ENCODE measurements around the gene TMSB4Y. TPM values are rescaled to one million over a fixed set of nuclear protein-coding genes. Genes with fewer than 3 reads are reported as not detected.

TMSB4Y gene
- total and polyA plus RNA-seq, 2 of the 13 experiments (the other 11 are each of a cell fraction or from before 2014, with no cell fraction given) = 0.15 to 0.49 TPM

DNA sequence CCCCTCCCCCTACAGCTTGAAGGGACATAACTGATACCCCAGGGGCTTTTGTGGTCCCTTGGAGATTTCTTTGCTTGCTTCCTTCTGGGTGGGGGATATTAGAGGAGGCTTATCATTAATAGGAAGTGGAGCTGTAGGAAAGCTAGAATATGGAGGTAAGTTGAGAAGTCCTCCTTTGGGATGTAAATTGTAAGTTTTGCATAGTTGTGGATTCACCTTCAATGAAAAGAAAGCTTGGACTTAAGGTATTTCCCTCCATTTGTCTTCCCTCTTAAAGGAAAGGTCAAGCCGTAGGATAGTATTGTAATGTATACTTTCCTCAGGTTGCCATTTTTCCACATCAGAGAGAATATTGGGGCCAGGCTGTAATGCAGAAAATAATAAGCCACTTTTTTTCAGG lies 39.5 kb upstream of the TMSB4Y start (continued):
- TF ChIP-seq ZNF34 (CRISPR knock-in tag; IDR thresholded peaks at IDR 0.05; ENCODE audit: borderline replicate concordance) (no peak), ZBTB21 (CRISPR knock-in tag; IDR thresholded peaks at IDR 0.05) (no peak), KDM3A (CRISPR knock-in tag; IDR thresholded peaks at IDR 0.05; ENCODE audit: low read depth) (no peak), WIZ (CRISPR knock-in tag; IDR thresholded peaks at IDR 0.05) (no peak), TBL1XR1 (IDR thresholded peaks at IDR 0.05; ENCODE audit: borderline replicate concordance, low read length, partially characterized antibody) (no peak), ZBTB7B (CRISPR knock-in tag; IDR thresholded peaks at IDR 0.05) (no peak), ZNF615 (CRISPR knock-in tag; IDR thresholded peaks at IDR 0.05; ENCODE audit: borderline replicate concordance) (no peak), ZNF572 (CRISPR knock-in tag; IDR thresholded peaks at IDR 0.05) (no peak)
- TF ChIP-seq, protein P1, sequence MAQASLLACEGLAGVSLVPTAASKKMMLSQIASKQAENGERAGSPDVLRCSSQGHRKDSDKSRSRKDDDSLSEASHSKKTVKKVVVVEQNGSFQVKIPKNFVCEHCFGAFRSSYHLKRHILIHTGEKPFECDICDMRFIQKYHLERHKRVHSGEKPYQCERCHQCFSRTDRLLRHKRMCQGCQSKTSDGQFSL (CRISPR knock-in tag; IDR thresholded peaks at IDR 0.05) = no peak
- TF ChIP-seq, protein P2, sequence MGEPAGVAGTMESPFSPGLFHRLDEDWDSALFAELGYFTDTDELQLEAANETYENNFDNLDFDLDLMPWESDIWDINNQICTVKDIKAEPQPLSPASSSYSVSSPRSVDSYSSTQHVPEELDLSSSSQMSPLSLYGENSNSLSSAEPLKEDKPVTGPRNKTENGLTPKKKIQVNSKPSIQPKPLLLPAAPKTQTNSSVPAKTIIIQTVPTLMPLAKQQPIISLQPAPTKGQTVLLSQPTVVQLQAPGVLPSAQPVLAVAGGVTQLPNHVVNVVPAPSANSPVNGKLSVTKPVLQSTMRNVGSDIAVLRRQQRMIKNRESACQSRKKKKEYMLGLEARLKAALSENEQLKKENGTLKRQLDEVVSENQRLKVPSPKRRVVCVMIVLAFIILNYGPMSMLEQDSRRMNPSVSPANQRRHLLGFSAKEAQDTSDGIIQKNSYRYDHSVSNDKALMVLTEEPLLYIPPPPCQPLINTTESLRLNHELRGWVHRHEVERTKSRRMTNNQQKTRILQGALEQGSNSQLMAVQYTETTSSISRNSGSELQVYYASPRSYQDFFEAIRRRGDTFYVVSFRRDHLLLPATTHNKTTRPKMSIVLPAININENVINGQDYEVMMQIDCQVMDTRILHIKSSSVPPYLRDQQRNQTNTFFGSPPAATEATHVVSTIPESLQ (CRISPR knock-in tag; conservative IDR thresholded peaks at IDR 0.05) = no peak
- TF ChIP-seq, protein P3, sequence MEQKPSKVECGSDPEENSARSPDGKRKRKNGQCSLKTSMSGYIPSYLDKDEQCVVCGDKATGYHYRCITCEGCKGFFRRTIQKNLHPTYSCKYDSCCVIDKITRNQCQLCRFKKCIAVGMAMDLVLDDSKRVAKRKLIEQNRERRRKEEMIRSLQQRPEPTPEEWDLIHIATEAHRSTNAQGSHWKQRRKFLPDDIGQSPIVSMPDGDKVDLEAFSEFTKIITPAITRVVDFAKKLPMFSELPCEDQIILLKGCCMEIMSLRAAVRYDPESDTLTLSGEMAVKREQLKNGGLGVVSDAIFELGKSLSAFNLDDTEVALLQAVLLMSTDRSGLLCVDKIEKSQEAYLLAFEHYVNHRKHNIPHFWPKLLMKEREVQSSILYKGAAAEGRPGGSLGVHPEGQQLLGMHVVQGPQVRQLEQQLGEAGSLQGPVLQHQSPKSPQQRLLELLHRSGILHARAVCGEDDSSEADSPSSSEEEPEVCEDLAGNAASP (CRISPR knock-in tag; IDR thresholded peaks at IDR 0.05; ENCODE audit: borderline replicate concordance) = no peak
- TF ChIP-seq, protein P4, sequence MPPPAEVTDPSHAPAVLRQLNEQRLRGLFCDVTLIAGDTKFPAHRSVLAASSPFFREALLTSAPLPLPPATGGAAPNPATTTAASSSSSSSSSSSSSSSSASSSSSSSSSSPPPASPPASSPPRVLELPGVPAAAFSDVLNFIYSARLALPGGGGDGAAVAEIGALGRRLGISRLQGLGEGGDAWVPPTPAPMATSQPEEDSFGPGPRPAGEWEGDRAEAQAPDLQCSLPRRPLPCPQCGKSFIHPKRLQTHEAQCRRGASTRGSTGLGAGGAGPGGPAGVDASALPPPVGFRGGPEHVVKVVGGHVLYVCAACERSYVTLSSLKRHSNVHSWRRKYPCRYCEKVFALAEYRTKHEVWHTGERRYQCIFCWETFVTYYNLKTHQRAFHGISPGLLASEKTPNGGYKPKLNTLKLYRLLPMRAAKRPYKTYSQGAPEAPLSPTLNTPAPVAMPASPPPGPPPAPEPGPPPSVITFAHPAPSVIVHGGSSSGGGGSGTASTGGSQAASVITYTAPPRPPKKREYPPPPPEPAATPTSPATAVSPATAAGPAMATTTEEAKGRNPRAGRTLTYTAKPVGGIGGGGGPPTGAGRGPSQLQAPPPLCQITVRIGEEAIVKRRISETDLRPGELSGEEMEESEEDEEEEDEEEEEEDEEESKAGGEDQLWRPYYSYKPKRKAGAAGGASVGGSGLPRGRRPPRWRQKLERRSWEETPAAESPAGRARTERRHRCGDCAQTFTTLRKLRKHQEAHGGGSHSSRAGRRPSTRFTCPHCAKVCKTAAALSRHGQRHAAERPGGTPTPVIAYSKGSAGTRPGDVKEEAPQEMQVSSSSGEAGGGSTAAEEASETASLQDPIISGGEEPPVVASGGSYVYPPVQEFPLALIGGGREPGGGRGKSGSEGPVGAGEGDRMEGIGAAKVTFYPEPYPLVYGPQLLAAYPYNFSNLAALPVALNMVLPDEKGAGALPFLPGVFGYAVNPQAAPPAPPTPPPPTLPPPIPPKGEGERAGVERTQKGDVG (CRISPR knock-in tag; IDR thresholded peaks at IDR 0.05; ENCODE audit: borderline replicate concordance) = no peak
- TF ChIP-seq, protein P5, sequence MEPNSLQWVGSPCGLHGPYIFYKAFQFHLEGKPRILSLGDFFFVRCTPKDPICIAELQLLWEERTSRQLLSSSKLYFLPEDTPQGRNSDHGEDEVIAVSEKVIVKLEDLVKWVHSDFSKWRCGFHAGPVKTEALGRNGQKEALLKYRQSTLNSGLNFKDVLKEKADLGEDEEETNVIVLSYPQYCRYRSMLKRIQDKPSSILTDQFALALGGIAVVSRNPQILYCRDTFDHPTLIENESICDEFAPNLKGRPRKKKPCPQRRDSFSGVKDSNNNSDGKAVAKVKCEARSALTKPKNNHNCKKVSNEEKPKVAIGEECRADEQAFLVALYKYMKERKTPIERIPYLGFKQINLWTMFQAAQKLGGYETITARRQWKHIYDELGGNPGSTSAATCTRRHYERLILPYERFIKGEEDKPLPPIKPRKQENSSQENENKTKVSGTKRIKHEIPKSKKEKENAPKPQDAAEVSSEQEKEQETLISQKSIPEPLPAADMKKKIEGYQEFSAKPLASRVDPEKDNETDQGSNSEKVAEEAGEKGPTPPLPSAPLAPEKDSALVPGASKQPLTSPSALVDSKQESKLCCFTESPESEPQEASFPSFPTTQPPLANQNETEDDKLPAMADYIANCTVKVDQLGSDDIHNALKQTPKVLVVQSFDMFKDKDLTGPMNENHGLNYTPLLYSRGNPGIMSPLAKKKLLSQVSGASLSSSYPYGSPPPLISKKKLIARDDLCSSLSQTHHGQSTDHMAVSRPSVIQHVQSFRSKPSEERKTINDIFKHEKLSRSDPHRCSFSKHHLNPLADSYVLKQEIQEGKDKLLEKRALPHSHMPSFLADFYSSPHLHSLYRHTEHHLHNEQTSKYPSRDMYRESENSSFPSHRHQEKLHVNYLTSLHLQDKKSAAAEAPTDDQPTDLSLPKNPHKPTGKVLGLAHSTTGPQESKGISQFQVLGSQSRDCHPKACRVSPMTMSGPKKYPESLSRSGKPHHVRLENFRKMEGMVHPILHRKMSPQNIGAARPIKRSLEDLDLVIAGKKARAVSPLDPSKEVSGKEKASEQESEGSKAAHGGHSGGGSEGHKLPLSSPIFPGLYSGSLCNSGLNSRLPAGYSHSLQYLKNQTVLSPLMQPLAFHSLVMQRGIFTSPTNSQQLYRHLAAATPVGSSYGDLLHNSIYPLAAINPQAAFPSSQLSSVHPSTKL (CRISPR knock-in tag; IDR thresholded peaks at IDR 0.05) = no peak
